A673 (cell line): ENCODE results near the gene EGFR. TPM values are rescaled to one million over a fixed set of nuclear protein-coding genes. Genes with fewer than 3 reads are reported as not detected.

Source experiments
- BruUV-seq: library from RNA; stranded (reverse); fragments of 400-500 nt; replicated peaks from 2 replicates; lab custom pipeline; 2021; lab: Mats Ljungman, UMichigan
- CTCF ChIA-PET: fragments of 300-600 bp; sonication (Branson Sonifier 250); formaldehyde crosslinking; loops from one replicate; lab custom pipeline; 2022; ENCODE audit warnings: antibody characterized with exemption; lab: Charles Lee
- POLR2A ChIA-PET: fragments of 300-600 bp; sonication (Branson Sonifier 250); formaldehyde crosslinking; loops from one replicate; lab custom pipeline; 2022; ENCODE audit warnings: antibody characterized with exemption; ENCODE audit not compliant: low non-redundant PET; lab: Charles Lee
- DNase-seq: peaks from one replicate; pipeline ENCODE4 v3.0.0-alpha.2; 2015; ENCODE audit warnings: low spot score
- H3K27ac ChIP-seq: fragments of 200-600 bp; sonication (generic); 2 replicates; pipeline ENCODE4 v1.5.1; 2016; ENCODE audit warnings: mixed run types, low read depth, mild to moderate bottlenecking, mixed read lengths, antibody characterized with exemption, low read length; ENCODE audit not compliant: poor library complexity, severe bottlenecking
- H3K27me3 ChIP-seq: fragments of 200-600 bp; sonication (generic); replicated peaks from 2 replicates; pipeline ENCODE4 v1.6.1; 2017; ENCODE audit warnings: mixed run types, low read depth, mild to moderate bottlenecking, mixed read lengths, antibody characterized with exemption, low read length; ENCODE audit not compliant: insufficient read depth, poor library complexity
- H3K36me3 ChIP-seq: fragments of 200-600 bp; sonication (generic); 2 replicates; pipeline ENCODE4 v1.6.1; 2016; ENCODE audit warnings: mixed run types, mild to moderate bottlenecking, mixed read lengths, antibody characterized with exemption, low read length; ENCODE audit not compliant: insufficient read depth, poor library complexity, severe bottlenecking
- H3K4me1 ChIP-seq: fragments of 200-600 bp; sonication (generic); 2 replicates; pipeline ENCODE4 v1.6.1; 2017; ENCODE audit warnings: mixed run types, mild to moderate bottlenecking, mixed read lengths, antibody characterized with exemption, low read length; ENCODE audit not compliant: insufficient read depth, poor library complexity, severe bottlenecking
- H3K4me3 ChIP-seq: fragments of 200-600 bp; sonication (generic); 2 replicates; pipeline ENCODE4 v1.5.1; 2016; ENCODE audit warnings: low read depth, mixed run types, mild to moderate bottlenecking, mixed read lengths, low read length; ENCODE audit not compliant: poor library complexity, severe bottlenecking
- H3K9me3 ChIP-seq: fragments of 200-600 bp; sonication (generic); 2 replicates; pipeline ENCODE4 v1.6.1; 2016; ENCODE audit warnings: mixed run types, low read depth, mild to moderate bottlenecking, mixed read lengths, antibody characterized with exemption, low read length; ENCODE audit not compliant: poor library complexity, severe bottlenecking
- CTCF ChIP-seq: fragments of 300-800, 200-600 bp; sonication (generic); conservative IDR thresholded peaks from 2 replicates; pipeline ENCODE4 v1.5.1; 2017; ENCODE audit warnings: low read depth, mild to moderate bottlenecking, antibody characterized with exemption, low read length, moderate library complexity, mixed read lengths
- EZH2 ChIP-seq: fragments of 200-600 bp; sonication (generic); IDR thresholded peaks from 2 replicates; pipeline ENCODE4 v1.6.1; 2017; ENCODE audit warnings: borderline replicate concordance, low read depth, mild to moderate bottlenecking, mixed read lengths, antibody characterized with exemption, low read length; ENCODE audit not compliant: poor library complexity, severe bottlenecking
- intact Hi-C: fragments of 100-400 bp; cut with micrococcal nuclease; formaldehyde crosslinking; loops from one replicate; pipeline ENCODE4 v1.10.0; 2022; ENCODE audit not compliant: unreplicated experiment
- total RNA-seq: library from RNA; stranded (reverse); gene quantifications from 2 replicates; pipeline ENCODE4 v1.2.3, GENCODE V29; 2021

EGFR gene
- total RNA-seq, 1 experiment from 2014 or later: 0.84 TPM

- Histone ChIP-seq H3K4me1 (no peaks in the 10 kb centered on the region), H3K27ac (no peak overlapping the region), H3K4me3 (no peak overlapping the region), H3K36me3 (no peaks in the 10 kb centered on the region), H3K27me3 (no peaks in the 10 kb centered on the region), H3K9me3 (no peaks in the 10 kb centered on the region)
- no peak for DNase-seq
- TF ChIP-seq CTCF (no peak), EZH2 (no peak)
- BruUV-seq: no TSS peak
- POLR2A ChIA-PET: no interaction called here
- CTCF ChIA-PET: no interaction called here
- intact Hi-C loops: no loop called here
Measured at GRCh38 chr7:55075464-55076021, 56.7 kb downstream of the EGFR start.

- DNase-seq: no peak
- no peak for TF ChIP-seq EZH2
- no peak for TF ChIP-seq CTCF
- Histone ChIP-seq H3K4me1 (no peaks in the 10 kb centered on the region), H3K9me3 (no peaks in the 10 kb centered on the region), H3K36me3 (no peaks in the 10 kb centered on the region), H3K27me3 (no peaks in the 10 kb centered on the region), H3K4me3 (no peak overlapping the region), H3K27ac (no peak overlapping the region)
- no TSS peak for BruUV-seq
- intact Hi-C loops: no loop called here
- POLR2A ChIA-PET: no interaction called here
- CTCF ChIA-PET: no interaction called here
Measured at GRCh38 chr7:55077561-55078410, 59.0 kb downstream of the EGFR start.

GRCh38 chr7:55078465-55079372 lies 59.9 kb downstream of the EGFR start:
- ChIA-PET CTCF (no interaction called here), POLR2A (no interaction called here)
- H3K27ac ChIP-seq: no peak overlapping the region
- no peak overlapping the region for H3K4me3 ChIP-seq
- DNase-seq: no peak
- H3K27me3 ChIP-seq: no peaks in the 10 kb centered on the region
- H3K36me3 ChIP-seq: no peaks in the 10 kb centered on the region
- TF ChIP-seq EZH2: no peak
- no peak for TF ChIP-seq CTCF
- H3K9me3 ChIP-seq: no peaks in the 10 kb centered on the region
- no TSS peak for BruUV-seq
- no peaks in the 10 kb centered on the region for H3K4me1 ChIP-seq
- intact Hi-C loops: no loop called here
